KBM-7 (cell line): ENCODE data around the gene DGKQ.

ENCODE experiments used
- DNase-seq: peaks from one replicate; pipeline ENCODE4 v3.0.0-alpha.2; 2015
- in situ Hi-C: fragments of 300-500 bp; cut with MboI; formaldehyde crosslinking; loops from 2 replicates; pipeline ENCODE4 v1.14.3; 2020; ENCODE audit warnings: low sequenced_read_pairs, low pct_unique_long_range_greater_than_20kb, mixed read lengths

Gene DGKQ

DNA sequence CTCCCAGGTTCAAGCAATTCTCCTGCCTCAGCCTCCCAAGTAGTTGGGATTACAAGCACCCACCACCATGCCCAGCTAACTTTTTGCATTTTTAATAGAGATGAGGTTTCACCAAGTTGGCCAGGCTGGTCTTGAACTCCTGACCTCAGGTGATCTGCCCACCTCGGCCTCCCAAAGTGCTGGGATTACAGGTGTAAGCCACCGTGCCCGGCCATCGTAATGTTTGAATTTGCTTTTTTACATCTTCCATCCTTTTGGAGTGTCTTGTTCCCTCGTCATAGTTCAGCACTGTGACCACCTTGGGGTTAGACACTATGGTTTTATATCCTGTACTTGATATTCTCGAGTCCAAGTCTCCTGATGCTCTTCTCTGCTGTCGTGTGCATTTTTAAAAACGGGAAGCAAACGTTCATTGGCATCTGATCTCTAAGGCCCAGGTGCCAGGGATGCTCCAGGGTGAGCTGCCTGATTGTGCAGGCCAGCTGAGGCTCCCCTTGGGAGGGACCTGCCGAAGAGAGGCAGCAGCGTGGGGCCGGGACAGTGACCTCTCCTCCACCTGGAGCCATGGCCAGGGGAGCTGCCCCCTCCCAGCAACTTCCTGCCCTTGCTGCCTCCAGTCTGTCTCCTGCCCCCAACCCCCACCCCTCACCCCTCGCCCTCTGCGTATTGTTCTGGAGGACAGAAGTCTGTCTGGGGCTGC lies 16.7 kb downstream of the DGKQ start:
- in situ Hi-C loops = no loop called here
- no peak for DNase-seq

DNA sequence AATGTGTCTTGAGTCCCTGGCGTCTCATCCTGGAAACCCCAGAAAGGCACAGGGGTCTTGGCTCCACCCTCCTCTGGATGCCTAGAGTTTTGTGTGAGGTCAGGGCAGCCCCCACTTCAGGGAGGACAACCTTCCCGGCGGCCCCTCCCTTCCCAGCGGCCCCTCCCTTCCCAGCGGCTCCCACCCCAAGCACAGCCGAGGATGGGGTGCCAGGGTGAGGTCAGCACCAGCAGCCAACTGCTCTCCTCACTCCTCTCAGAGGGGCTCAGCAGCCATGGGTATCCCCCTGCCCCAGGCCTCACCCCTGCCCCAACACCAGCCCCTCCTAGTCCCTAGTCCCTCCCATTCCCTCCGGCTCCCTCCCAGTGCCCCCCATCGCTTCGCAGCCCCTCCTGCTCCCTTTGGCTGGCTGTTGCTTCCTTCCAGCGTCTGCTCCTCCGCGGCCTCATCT lies 17.4 kb downstream of the DGKQ start:
- in situ Hi-C loops = no loop called here
- DNase-seq = no peak

DNA sequence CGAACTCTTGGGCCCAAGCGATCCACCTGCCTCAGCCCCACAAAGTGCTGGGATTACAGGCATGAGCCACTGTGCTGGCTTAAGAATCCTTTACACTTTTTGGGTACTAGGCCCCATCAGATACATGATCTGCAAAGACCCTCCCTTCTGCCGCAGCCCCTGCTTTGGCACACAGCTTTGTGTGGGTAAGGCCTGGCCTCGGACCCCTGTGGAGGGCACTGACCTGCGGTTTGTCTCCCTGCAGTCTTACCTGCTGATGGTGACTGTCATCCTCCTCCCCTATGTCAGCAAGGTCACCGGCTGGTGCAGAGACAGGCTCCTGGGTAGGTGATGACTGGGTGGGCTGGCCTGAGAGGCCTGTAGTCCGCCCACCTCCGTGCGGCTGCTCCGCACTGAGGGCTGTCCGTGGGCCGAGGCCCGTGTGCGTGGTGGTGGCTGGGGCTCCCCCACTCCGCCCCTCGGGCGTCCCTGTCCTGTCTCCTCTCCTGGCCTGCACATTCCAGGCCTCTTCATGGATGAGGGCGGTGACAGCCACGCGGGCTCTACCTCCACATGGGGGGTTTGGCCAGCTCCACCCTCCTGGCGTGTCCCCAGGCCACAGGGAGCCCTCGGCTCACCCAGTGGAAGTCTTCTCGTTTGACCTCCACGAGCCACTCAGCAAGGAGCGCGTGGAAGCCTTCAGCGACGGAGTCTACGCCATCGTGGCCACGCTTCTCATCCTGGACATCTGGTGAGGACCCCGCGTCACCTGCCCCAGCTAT lies 18.0 kb downstream of the DGKQ start:
- no peak for DNase-seq
- in situ Hi-C loops = no loop called here

DNA sequence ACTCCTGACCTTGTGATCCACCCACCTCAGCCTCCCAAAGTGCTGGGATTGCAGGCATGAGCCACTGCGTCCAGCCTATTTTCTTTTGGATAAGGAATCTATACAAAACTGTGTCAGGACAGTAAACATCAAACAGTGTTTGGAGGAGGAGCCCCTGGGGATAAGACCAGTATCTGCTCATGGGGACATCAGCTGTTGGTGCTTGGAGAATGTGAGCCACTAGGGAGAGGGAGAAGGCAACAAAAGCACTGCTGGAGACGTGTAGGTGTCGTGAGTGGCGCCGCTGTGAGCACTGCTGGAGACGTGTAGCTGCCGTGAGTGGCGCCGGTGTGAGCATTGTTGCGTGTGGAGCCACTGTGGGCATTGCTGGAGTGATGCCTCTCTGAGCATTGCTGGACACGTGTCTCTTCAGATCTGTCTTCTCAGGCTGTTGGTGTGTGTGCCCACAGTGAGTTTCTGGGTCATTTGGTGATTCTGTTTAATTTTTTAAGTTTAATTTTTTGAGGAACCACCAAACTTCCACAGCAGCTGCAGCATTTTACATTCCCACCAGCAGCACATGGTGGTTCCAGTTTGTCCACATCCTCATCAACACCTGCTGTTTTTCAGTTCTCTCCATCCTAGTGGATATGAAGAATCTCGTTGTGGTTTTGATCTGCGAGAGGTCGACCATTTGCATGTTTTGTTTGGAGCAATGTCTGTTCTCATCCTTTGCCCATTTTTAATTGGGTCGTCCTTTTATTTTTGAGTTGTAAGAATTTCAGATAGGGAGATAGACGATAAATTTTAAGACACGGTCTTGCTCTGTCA lies 19.0 kb downstream of the DGKQ start:
- in situ Hi-C loops = no loop called here
- DNase-seq = no peak

DNA sequence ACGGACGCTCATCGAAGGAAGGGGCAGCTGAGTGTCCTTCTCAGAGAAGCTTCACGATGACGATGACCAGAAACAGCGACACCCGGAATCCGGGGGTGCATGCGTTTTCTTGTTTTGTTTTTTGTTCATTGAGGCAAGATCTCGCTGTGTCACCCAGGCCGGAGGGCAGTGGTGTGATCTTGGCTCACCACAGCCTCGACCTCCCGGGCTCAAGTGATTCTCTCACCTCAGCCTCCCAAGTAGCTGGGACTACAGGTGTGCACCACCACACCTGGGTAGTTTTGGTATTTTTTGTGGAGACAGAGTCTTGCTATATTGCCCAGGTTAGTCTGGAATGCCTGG lies 19.8 kb downstream of the DGKQ start:
- DNase-seq = no peak
- in situ Hi-C loops = no loop called here

DNA sequence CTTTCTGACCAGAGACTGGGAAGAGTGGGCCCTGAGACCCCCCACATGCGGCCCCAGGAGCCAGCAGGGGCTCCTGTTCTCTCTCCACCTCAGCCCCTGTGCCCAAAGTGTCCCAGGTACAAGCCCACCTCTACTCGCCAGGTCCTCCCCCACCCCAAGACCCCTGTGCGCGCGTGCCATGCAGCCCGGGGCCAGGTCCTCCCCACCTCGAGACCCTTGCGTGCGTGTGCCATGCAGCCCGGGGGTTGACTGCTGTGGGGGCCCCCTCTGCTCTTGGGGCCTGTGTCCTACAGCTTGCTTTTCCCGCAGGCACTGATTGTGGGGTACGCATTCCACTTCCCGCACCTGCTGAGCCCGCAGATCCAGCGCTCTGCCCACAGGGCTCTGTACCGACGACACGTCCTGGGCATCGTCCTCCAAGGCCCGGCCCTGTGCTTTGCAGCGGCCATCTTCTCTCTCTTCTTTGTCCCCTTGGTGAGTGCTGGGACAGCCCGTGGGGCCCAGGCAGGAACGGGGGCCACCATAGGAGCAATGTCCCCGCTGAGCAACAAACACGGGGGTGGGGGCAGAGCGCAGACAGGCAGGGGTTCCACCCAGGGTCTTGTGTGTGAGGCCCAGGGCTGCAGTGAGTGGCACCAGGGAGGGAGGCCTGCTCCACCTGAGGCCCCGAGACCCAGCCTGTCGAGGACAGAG lies 20.3 kb downstream of the DGKQ start:
- DNase-seq = no peak
- in situ Hi-C loops = no loop called here

DNA sequence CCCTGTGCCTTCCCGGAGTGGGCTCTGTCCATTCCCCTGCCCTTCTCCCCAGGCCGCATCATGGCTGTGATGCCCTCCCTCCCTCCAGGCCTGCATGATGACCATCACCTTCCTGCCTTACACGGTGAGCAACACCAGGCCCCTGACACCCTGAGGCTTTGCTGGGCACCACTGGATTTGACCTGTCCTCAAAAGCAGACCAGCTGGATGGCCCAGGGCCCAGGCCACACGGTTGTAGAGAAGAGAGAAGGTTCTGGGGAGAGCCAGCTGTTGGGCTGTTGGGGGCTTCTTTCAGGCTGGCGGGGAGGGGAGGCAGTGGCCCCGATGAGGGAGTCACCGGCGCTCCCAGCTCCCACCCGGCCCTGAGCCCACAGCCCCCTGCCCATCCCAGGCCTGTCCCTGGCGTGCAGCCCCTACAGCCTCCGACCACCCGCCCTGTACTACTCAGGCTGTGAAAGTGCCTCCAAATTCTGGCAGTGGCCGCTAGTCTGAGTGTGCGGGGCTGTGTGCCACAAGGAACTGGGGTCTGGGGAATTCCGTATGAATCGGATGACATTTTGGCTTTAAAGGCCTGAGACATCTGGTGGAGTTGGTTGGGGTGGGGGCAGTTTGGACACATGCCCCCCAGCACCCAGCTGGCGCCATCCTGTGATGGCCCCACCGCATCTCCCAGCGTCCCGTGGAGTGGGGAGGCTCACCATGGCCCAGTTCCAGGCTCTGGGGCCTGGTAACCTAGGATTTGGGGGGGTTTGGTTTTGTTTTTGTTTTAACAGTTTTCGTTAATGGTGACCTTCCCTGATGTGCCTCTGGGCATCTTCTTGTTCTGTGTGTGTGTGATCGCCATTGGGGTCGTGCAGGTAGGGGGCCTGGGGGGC lies 21.5 kb downstream of the DGKQ start:
- in situ Hi-C loops = no loop called here
- DNase-seq = no peak

DNA sequence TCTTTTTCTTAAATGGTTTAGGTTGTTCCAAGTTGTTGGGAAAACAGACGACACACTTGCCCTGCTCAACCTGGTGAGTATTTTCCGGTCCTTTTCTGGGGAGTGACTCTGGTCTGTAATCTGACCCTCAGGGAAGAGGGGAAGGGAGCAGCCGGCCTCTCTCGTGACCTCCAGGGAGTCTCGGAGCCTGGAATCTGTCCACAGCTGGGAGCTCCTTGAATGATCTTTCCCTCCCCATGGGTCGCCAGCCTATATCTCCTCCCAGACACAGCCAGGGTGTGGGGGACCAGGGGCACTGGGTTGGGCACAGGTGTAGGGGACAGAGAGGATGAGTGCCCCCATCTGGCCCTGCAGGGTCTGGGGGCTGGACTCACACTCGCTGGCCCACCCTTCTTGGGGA lies 22.2 kb downstream of the DGKQ start:
- in situ Hi-C loops = no loop called here
- no peak for DNase-seq

DNA sequence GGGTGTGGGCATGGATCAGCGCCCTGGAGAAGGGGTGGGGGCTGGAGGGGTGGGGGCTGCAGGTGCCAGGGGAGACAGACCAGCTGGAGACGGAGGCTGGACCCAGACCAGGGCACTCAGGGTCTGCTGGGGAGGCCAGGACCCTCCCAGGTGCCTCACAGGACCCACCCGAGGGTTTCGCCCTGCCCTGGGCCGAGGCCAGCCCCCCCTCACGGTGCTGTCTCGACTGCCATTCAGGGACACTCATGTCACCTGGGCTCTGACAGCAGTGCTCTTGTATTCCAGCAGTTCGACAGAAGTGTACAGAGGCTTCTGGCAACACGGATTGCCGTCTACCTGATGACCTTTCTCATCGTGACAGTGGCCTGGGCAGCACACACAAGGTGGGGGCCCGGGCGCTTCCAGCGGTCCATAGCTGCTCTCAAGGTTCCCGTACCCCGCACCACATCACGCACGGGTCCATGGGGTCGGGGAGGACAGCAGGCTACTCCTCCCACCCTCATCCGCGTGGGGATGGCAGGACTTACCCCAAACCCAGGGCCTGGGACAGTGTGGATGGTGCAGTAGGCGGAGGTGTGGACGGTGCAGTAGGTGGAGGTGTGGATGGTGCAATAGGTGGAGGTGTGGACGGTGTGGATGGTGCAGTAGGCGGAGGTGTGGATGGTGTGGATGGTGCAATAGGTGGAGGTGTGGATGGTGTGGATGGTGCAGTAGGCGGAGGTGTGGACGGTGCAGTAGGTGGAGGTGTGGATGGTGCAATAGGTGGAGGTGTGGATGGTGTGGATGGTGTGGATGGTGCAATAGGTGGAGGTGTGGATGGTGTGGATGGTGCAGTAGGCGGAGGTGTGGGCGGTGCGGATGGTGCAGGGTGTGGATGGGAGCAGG lies 23.0 kb downstream of the DGKQ start:
- in situ Hi-C loops = no loop called here
- no peak for DNase-seq

DNA sequence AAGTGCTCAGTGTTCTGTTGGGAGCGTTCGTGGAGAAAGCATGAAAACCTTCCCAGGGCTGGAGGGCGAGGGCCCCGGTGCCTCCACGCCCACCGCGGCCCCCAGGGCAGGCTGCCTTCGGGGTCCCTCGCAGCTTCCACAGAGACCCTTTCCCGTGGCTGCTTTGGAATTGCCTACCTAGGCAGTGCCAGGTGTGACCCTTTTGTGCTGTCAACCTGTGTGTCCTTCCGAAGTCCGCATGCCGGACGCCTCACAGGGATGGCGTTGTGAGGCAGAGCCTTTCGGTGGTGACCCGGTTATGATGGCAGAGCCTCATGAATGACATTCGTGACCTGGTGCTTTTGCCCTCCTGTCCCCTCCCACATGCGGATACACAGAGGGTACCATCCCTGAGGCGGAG lies 23.7 kb downstream of the DGKQ start:
- in situ Hi-C loops = no loop called here
- DNase-seq = no peak

DNA sequence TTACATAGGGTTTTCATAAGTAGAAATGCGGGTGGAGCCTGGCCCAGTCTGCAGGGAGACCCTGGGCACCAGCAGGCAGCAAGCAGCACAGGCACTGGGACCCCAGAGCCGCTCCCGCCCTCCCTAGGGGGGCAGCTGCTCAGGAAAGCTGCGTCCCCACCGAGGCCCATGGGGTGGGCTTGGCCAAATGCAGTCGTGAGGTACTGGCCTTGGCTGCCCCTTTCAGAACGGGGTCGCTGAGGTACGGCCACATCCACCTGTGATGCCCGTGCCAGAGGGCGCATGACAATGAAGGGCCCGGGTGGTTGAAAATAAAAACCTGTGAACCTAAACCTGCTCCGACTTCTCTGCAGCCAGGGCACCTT lies 24.5 kb downstream of the DGKQ start:
- DNase-seq = no peak
- in situ Hi-C loops = no loop called here

DNA sequence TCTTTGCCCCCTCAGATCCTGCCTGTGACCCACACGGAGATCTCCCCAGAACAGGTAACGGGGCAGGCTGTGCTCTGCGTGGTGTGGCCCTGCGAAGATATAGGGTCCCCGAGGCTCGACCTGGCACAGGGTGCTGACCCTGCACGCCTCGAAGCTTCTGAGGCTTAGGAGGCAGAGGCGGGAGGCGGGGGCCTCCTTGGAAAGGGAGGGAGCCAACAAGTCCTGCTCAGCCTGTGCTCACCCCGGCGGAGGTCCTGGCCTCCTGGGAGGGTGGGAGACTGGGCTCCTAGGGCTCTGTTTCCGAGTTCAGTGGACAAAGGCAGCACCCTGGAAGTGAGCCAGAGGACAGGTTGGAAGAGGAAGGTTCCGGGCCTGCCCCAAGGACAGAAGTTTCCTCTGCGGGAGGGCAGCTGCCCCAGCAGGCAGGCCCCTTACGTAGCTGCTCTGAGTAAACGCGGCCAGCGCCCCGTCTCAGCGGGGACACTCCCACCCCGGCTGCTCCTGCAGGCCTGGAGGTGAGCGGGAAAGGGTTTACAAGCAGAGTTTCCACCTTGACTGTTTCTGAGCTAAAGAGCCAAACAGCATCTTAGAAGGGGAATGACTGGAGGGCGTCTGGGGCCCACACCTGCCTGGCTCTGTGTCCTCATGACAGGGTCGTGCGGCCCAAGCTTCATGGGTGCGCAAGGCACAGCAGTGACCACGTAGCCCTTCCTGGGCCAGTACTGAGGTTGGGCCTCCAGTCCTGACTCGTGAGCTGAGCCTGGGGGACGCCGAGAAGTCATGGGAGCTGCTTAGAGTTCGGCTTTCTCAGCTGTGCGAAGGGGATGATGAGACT lies 25.1 kb downstream of the DGKQ start:
- DNase-seq = no peak
- in situ Hi-C loops = no loop called here

DNA sequence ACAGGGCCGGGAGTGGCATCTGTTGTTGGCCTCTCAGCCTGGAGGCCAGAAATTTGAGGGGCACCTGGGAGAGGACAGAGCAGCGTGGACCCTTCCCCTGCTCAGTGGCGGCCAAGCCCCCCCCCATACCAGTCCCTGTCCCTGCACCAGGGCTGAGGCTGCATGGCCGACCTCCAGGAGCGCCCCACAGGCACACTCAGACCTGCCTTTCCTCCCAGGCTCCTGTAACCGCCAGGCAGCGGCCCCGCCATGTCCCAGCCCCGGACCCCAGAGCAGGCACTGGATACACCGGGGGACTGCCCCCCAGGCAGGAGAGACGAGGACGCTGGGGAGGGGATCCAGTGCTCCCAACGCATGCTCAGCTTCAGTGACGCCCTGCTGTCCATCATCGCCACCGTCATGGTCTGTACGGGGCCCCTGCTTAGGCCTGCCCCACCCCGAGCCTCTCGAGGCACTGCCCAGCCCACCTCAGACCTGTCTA lies 25.8 kb downstream of the DGKQ start:
- in situ Hi-C loops = no loop called here
- DNase-seq = no peak

DNA sequence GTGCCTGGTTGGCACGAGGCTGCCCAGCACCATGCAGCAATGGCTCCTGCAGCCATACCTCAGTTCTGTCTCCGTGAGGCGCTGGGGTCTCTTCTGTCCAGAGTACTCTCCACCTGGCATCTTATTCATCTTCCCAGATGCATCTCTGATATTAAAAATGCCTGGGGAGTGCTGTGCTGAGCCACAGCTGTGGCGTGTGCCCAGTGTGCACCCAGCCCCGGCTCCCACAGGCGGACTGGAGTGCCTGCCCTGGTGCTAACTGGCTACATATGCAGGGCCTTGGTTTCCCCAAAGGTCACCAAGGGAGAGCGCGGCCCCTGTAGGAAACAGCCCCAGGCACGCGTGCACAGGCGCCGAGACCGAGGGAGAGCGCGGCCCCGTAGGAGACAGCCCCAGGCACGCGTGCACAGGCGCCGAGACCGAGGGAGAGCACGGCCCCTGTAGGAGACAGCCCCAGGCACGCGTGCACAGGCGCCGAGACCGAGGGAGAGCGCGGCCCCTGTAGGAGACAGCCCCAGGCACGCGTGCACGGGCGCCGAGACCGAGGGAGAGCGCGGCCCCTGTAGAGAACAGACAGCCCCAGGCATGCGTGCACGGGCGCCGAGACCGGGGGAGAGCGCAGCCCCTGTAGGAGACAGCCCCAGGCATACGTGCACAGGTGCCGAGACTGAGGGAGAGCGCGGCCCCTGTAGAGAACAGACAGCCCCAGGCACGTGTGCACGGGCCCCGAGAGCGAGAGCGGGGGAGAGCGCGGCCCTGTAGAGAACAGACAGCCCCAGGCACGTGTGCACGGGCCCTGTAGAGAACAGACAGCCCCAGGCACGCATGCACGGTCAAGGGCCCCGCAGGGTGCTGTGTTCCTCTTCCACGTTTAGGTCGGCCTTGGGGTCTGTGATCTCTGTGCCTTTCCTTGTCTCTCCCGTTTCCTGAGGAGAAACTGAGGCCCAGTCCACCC lies 26.6 kb downstream of the DGKQ start:
- in situ Hi-C loops = no loop called here
- DNase-seq = no peak

DNA sequence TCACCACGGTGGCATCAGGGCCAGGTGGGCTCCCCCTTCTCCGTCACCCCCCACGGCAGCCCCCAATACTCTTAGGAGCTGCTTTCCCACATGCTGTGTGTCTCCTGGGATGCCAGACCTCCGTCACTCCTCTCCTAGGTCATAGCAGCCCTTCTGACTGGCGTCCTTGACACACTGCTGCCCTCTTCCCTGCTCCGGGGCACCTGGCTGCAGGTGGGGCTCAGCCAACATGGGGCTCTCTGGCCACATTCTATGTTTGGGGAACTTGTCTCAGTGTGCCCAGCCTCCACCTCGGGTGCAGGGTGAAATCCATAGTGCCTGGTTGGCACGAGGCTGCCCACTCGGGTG lies 27.3 kb downstream of the DGKQ start:
- in situ Hi-C loops = no loop called here
- no peak for DNase-seq
